Hindlimb muscle (tissue), 1 donor: ENCODE results near the gene ZFHX3. TPM values are rescaled to one million over a fixed set of nuclear protein-coding genes. Genes with fewer than 3 reads are reported as not detected.

Source experiments
- DNase-seq: peaks from one replicate; pipeline ENCODE4 v3.0.0-alpha.2; 2013
- polyA plus RNA-seq: library from polyadenylated mRNA; unstranded; fragments of 120-200 nt; gene quantifications from one replicate; pipeline ENCODE4 v1.2.1, GENCODE V29; 2013; ENCODE audit not compliant: insufficient read length

The ZFHX3 gene
- polyA plus RNA-seq, 1 donor: 8.8 TPM

- no peak for DNase-seq
Observed at GRCh38 chr16:72818236-72818845, 229.6 kb downstream of the ZFHX3 start.

DNA sequence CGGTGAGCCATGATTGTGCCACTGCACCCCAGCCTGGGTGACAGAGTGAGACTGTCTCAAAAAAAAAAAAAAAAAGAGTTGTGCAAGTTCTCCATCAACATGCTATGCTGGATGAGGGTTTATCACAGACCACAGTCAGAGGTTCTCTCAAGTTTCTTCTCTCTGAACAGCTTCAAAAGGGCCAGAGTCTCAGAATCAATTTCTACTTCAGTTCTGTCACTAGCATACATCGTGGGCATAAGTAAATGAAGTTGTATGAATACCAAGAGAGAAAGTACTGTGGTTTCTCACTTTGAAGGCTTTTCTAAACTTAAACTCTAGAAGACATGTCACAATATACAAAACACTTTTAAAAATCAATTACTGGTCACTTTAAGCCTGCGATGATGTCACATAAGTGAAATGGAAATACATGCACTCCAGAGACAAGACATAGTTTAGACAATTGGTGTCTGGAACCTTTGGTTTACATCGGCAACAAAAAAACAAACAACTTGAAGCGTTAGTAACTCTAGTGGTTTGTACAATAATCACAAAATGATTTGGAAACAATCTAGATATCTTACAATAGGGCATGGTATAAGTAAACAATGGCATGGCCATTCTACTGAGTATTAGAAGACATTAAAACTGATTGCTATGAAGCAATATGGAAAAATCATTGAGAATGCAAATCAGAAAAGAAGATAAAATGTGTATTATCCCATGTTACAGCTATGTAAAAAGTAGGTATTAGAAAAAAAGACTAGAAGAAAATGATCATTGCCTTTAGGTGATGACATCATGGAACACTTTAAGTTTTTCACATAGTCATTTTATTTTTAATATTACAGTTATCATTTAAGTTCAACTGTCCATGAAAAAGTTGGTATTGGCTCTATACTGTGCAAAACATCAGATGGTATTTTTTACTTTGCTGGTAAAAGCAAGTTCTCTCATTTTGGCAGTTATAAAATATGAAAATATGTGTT lies 232.3 kb downstream of the ZFHX3 start:
- DNase-seq: no peak

DNA sequence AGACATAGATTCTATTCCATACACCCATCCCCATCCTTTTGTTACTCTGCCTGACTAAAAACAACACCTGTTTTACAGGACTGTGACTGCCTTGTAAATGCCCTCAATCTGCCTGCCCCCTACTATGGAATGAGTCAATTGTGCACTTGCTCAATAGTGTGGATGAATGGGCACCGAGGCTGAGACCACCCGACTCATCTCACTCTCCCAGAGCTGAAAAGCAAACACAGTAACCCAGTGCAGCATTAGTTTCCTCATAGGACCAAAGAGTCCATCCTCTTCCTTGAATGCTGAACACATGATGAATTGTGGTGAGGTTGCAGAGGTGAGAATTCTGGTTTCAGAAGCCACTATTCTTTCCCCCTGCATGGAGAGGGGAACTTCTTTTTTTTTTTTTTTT lies 233.7 kb downstream of the ZFHX3 start:
- no peak for DNase-seq

DNA sequence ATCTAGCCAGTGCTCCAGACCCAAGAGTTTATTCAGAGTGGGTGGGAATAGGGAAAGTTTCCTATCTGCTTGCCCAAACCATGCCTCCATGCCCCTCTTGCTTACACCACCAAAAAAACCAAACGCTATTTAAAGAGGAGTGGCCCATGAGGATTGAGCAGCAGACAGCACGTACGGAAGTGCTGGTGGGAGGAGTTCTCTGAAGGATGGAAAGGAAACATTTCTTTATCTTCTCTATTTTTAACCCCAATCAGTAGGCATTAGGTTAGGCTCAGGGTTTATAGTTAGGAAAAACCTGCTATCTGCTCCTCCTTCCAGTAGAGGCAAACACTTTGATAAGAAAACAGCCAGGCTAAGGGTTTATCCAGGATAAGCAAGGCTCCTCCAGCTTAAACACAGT lies 235.3 kb downstream of the ZFHX3 start:
- DNase-seq: no peak

- no peak for DNase-seq
Observed at GRCh38 chr16:72811876-72812275, 236.1 kb downstream of the ZFHX3 start.

- DNase-seq: no peak
Observed at GRCh38 chr16:72811188-72811720, 236.7 kb downstream of the ZFHX3 start.

GRCh38 chr16:72810480-72810879 lies 237.4 kb downstream of the ZFHX3 start:
- DNase-seq: no peak

GRCh38 chr16:72809446-72809845 lies 238.5 kb downstream of the ZFHX3 start:
- no peak for DNase-seq

DNA sequence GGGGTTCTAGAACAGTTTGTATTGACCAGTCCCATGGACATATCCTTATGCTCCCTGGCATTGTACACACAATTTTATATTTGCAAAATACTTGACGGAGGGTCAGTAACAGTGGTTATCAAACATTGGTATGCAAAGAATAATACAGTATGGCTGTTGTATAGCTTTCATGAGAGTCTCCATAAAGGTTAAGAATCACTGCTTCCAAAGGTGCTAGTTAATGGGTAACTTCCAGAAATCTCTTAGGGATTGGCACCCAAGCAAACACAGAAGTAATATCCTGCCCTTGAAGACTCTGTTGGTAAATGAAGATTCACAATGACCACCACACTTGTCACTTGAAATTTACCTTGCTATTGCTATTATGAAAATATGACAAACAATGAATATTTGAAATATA lies 239.2 kb downstream of the ZFHX3 start:
- DNase-seq: no peak

- DNase-seq: no peak
Observed at GRCh38 chr16:72807245-72807644, 240.7 kb downstream of the ZFHX3 start.

- DNase-seq: no peak
Observed at GRCh38 chr16:72805486-72805885, 242.4 kb downstream of the ZFHX3 start.

GRCh38 chr16:72800524-72801161 lies 247.3 kb downstream of the ZFHX3 start:
- no peak for DNase-seq

GRCh38 chr16:72798264-72798663 lies 249.7 kb downstream of the ZFHX3 start:
- no peak for DNase-seq

DNA sequence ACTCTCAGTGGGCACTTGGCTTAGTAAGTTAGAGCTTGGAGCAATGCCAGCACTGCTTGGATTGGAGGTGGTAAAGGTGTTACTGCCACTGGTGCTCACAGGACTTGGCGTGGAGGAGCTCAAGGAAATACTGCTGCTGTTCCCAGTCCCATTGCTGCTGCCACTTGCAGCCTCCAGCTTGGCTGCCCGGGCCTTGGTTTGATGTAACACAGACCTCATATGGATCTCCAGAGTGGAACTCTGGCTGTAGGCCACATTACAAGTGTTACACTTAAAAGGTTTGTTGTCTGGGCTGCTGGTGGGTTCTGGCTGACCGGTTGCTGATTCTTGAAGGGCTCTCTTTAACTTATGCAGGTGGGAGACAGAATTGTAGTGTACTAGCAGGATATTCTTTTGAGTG lies 250.3 kb downstream of the ZFHX3 start:
- DNase-seq: no peak

- no peak for DNase-seq
Observed at GRCh38 chr16:72796222-72796621, 251.7 kb downstream of the ZFHX3 start.

GRCh38 chr16:72794986-72795385 lies 252.9 kb downstream of the ZFHX3 start:
- no peak for DNase-seq

DNA sequence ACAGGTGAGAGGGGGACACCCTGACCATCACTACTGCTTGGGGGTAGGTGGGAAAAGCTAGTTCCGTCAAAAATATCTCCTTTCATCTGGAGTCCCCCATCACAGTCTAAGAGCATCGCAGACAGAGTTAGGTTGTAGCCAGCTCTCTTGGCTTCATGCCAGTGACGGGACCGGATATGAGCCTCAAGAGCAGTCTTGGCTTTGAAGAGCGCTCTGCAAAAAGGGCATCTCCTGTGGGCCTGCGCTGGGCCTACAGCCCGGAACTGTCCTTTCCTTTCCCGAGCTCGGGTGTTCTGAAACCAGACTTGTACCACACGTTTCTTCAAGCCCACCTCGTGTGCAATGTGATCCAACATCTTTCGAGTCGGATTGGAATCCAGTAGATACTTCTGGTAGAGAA lies 253.6 kb downstream of the ZFHX3 start:
- no peak for DNase-seq

- DNase-seq: no peak
Observed at GRCh38 chr16:72793716-72794115, 254.2 kb downstream of the ZFHX3 start.

DNA sequence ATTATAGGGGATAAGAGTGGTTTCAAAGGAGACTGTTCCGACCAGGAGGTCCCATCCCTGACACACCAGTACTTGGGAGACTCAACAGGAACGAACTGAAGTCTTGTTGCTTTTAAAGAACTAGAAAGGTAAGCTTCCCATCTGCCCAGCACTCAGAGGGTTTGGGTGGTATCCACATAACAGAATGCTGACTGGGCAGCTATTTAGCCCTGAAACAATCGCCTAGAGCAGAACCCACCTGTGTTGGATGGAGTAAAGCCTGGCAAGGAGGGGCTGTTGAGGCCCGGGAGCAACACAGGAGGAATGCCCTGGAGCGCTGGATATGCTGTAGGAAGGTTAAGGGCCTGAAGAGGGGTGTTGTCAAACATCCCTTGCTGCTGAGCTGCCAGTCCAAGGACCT lies 254.9 kb downstream of the ZFHX3 start:
- no peak for DNase-seq

DNA sequence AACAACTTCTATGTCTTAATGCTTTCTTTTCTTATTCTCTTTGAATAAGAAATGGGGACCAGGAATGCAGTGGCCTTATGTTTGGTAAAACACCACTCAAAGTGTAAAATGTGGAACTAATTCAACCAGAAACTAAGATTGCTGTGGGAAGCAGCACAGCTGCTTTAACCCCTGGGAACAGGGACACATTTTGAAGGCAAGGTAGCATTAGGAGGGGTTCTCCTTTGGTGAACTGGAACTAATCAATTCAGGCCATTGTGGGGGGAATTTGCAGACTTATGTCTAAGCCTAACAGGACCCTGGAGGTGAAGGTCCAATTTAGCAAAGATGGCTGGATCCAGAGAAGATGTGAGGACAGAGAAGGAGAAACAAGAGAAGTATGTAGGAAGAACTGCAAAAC lies 256.1 kb downstream of the ZFHX3 start:
- no peak for DNase-seq

GRCh38 chr16:72789921-72790320 lies 258.0 kb downstream of the ZFHX3 start:
- DNase-seq: no peak

DNA sequence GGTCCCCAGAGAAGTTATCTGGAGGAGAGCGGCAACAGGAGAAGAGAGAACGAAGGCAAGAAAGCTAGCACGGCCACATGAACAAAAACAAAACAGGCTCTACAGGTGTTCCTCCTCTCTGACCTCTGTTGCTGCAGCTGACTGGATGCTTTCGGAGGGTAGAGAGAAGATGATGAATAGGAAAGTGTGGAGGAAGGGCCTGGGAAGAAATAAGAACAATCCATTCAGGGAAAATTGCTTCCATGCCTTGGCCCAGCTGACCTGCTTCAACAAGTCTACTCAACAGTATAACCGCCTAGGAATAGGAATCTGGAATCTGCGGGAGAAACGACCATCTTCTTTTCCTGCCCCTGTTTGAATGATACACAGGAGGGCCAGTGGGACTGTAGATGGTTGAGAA lies 258.5 kb downstream of the ZFHX3 start:
- no peak for DNase-seq

DNA sequence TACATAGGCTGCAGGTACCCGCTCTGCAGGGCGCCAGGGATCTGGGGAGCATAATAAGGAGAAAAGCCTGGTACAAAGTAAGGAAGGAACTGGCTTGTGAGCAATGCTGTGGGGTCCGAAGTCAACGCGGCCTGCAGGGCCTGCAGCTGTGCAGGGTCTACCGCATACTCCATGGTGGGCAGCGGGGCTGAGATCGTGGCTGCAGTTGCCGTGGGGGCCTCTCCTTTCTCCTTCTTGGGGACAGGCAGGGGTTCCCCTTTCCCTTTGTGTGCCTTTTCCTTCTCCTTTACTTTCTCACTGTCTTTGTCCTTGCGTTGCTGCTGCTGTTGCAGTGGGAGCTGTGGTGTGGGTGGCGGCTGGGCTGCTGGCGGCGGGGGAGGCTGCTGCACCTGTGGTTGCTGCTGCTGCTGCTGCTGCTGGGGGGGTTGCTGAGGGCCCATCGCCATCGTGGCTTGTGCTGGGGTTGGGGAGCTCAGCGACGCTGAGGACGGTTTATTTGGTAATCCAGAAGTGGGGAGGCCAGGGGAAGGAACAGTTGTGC lies 259.6 kb downstream of the ZFHX3 start:
- DNase-seq: no peak
